Measurements from ENCODE around the gene CCDC171.

Gene CCDC171

GRCh38 chr9:15724016-15724415 lies 171.2 kb downstream of the CCDC171 start:
- Histone ChIP-seq H3K9me3 (ENCODE audit: control insufficient read depth, insufficient read depth, low read depth, low read length) (no peaks in the 10 kb centered on the region), H3K27ac (ENCODE audit: extremely low read depth, low read depth, low read length) (no peak overlapping the region), H3K4me3 (ENCODE audit: low read depth, low read length) (no peak overlapping the region), H3K36me3 (ENCODE audit: control insufficient read depth in 2 of 2, insufficient read depth in 1 of 2, low read length in 2 of 2) (no peaks in the 10 kb centered on the region), H3K4me1 (ENCODE audit: control insufficient read depth, insufficient read depth, low read length) (no peaks in the 10 kb centered on the region)
- CTCF ChIA-PET = no interaction called here
- TF ChIP-seq ZNF398 (tag by site-specific recombination; IDR thresholded peaks at IDR 0.05) = no peak
- no peak for TF ChIP-seq KLF1 (tag by site-specific recombination; IDR thresholded peaks at IDR 0.05)
- TF ChIP-seq OVOL3 (tag by site-specific recombination; IDR thresholded peaks at IDR 0.05) = no peak
- TF ChIP-seq ZNF169 (tag by site-specific recombination; IDR thresholded peaks at IDR 0.05) = no peak
- no peak for TF ChIP-seq HOXA7 (CRISPR knock-in tag; IDR thresholded peaks at IDR 0.05; ENCODE audit: borderline replicate concordance)
- TF ChIP-seq ZNF433 (tag by site-specific recombination; IDR thresholded peaks at IDR 0.05; ENCODE audit: low read depth) = no peak
- no peak for TF ChIP-seq ZNF2 (tag by site-specific recombination; IDR thresholded peaks at IDR 0.05)
- no peak for TF ChIP-seq ELK4 (IDR thresholded peaks at IDR 0.05; ENCODE audit: borderline replicate concordance, low read depth, low read length)
- TF ChIP-seq ZSCAN4 (tag by site-specific recombination; IDR thresholded peaks at IDR 0.05) = no peak
- no peak for TF ChIP-seq EGR2 (tag by site-specific recombination; IDR thresholded peaks at IDR 0.05; ENCODE audit: low read depth)
- no peak for TF ChIP-seq ZNF791 (tag by site-specific recombination; IDR thresholded peaks at IDR 0.05)
- TF ChIP-seq INSM2 (tag by site-specific recombination; IDR thresholded peaks at IDR 0.05) = no peak
- TF ChIP-seq ZNF18 (tag by site-specific recombination; IDR thresholded peaks at IDR 0.05) = no peak
- no peak for TF ChIP-seq GLI2 (tag by site-specific recombination; IDR thresholded peaks at IDR 0.05; ENCODE audit: borderline replicate concordance, low read depth)
- TF ChIP-seq CTCF (tag by site-specific recombination; IDR thresholded peaks at IDR 0.05) = no peak
- no peak for TF ChIP-seq ZNF416 (tag by site-specific recombination; IDR thresholded peaks at IDR 0.05)
- POLR2A ChIA-PET = no interaction called here

- no peaks in the 10 kb centered on the region for H3K36me3 ChIP-seq (ENCODE audit: control insufficient read depth in 2 of 2, insufficient read depth in 1 of 2, low read length in 2 of 2)
- H3K4me3 ChIP-seq (ENCODE audit: low read depth, low read length) = no peak overlapping the region
- CTCF ChIA-PET = no interaction called here
- POLR2A ChIA-PET = no interaction called here
- no peaks in the 10 kb centered on the region for H3K4me1 ChIP-seq (ENCODE audit: control insufficient read depth, insufficient read depth, low read length)
- H3K9me3 ChIP-seq (ENCODE audit: control insufficient read depth, insufficient read depth, low read depth, low read length) = no peaks in the 10 kb centered on the region
- no peak for TF ChIP-seq PATZ1 (tag by site-specific recombination; IDR thresholded peaks at IDR 0.05)
- TF ChIP-seq ZNF2 (tag by site-specific recombination; IDR thresholded peaks at IDR 0.05) = no peak
- no peak for TF ChIP-seq ZNF140 (tag by site-specific recombination; IDR thresholded peaks at IDR 0.05)
- TF ChIP-seq TRIM28 (IDR thresholded peaks at IDR 0.05; ENCODE audit: borderline replicate concordance, low read length) = no peak
- no peak for TF ChIP-seq ZBTB10 (tag by site-specific recombination; IDR thresholded peaks at IDR 0.05)
- H3K27ac ChIP-seq (ENCODE audit: extremely low read depth, low read depth, low read length) = no peak overlapping the region
Measured at GRCh38 chr9:15724612-15725011, 171.8 kb downstream of the CCDC171 start.

All from HEK293 (cell line).